HG03575 (cell line): ENCODE data around the gene CNGA2.

ENCODE experiments used
- ATAC-seq: cut with Tn5 transposase; IDR thresholded peaks from one replicate; pipeline ENCODE4 v1.9.1; 2021; ENCODE audit not compliant: unreplicated experiment, insufficient number of reproducible peaks, low FRiP score; ENCODE audit errors: extremely low read depth

Gene CNGA2

GRCh38 chrX:151743651-151744470 is 9.3 kb downstream of the CNGA2 start:
- no peak for ATAC-seq

DNA sequence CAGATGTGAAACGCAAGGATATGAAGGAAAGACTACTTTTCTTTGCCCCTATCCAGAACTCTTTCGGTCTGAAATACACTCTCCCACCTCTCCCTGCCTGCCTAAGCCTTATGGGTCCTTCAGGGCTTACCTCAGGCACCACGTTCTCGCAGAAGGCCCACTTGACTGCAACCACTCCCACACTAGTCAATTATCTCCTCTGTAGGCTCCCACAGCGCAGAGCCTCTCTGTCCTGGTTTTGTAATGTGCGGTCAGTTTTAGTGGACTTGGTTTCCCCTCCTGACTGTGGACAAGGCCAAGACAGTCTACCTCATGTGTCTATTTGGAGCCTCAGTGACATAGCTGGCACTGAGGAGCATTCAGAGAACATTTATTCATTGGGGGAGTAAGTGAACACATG is 11.1 kb downstream of the CNGA2 start:
- ATAC-seq = no peak

DNA sequence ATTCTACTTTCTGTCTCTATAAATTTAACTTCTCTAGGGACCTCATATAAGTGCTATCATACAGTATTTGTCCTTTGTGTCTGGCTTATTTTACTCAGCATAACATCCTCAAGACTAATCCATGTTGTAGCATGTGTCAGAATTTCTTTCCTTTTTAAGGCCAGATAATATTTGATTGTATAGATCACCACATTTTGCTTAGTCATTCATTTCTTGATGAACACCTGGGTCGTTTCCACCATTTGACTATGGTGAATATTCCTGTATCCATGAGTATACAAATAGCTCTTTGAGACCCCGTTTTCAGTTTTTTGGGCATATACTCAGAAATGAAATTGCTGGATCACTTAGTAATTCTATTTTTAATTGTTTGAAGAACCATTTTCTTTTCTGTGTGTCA is 12.0 kb downstream of the CNGA2 start:
- ATAC-seq = no peak

DNA sequence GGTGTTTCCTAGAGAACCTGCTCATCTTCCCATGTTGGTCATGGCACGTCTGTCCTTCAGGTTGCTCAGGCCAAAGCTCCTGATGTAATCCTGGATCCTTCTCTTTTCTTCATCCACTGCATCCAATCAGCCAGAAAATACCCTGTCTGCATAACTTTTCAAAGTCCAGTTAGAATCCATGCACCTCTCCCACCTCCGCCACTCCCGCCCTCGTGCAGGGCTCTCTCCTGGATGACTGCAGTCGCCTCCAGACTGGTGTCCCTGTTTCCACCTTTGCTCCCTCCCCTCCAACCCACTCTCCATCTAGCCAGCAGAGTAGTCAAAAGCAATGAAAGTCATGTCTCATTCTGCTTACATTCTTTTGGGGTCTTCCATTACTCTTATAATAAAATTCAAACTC is 16.0 kb downstream of the CNGA2 start:
- no peak for ATAC-seq

- ATAC-seq = no peak
Measured at GRCh38 chrX:151752847-151753246, 18.3 kb downstream of the CNGA2 start.

- ATAC-seq = no peak
Measured at GRCh38 chrX:151753313-151754046, 18.9 kb downstream of the CNGA2 start.

DNA sequence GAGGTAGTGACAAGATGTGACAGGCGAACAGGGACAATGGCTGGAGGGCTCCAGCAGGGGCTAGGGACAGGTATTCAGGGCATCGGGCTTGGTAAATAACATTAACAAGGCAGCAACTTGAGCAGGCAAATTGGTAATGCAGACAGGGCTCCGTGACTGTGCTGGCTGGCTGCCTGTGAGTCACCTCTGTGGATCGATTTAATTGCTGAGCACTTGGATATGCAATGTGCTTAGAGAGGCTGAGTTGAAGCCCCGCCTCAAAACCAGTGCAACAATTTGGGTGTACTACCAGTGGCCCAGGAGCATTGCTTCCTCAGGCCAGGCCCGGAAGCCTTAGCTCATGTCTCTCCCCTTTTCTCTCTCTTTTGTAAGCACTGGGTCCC is 19.5 kb downstream of the CNGA2 start:
- no peak for ATAC-seq

DNA sequence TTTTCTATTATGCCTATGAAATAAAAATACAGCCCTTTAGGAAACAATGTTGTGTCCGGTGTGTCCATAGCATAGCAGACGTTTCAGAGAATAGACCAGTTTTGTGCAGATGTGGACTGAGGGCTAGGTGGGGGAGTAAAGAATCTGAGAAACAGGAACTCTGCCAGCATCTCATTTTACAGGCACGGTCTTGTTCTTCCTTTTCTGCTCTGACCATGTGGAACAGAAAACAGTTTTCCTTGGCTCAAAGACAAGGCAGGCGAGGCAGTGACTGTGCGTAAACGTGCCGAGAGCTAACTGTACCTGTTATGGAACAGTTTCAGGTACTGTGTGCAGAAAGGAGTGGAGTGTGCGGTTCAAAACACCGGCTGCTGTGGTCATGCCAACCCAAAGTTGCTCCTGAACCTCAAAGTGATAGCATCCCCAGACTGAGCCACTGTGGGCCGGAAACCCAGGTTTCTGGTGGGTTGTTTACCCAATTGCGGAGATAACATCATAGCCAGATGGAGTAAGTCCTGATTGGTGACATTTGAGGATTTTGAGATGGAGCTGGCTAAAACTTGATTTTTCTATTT is 20.2 kb downstream of the CNGA2 start:
- no peak for ATAC-seq

- ATAC-seq = no peak
Measured at GRCh38 chrX:151759041-151759708, 24.6 kb downstream of the CNGA2 start.

- ATAC-seq = no peak
Measured at GRCh38 chrX:151762802-151763201, 28.3 kb downstream of the CNGA2 start.

GRCh38 chrX:151763711-151764110 is 29.2 kb downstream of the CNGA2 start:
- no peak for ATAC-seq

- ATAC-seq = no peak
Measured at GRCh38 chrX:151765026-151765425, 30.5 kb downstream of the CNGA2 start.

- no peak for ATAC-seq
Measured at GRCh38 chrX:151771726-151772125, 37.2 kb downstream of the CNGA2 start.

DNA sequence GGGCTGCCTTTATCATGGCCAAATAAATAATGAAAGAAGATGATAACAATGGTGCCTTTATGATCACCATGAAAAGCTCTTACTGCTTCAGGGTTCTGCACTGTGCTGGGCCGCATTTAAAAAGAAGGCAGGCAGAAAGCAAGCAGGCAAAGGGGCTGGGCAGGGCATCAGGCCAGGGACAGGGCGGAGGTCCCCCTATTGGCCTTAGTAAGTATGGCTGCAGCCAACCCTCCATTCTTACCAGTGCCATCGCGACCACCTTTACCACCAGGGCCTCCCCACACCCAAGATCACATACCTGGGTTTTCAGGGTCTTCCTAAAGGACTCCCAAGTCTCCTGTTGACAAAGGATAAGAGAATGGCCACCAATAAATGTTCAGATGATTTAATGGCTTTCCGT is 38.9 kb downstream of the CNGA2 start:
- ATAC-seq = no peak

GRCh38 chrX:151774421-151774820 is 39.9 kb downstream of the CNGA2 start:
- ATAC-seq = no peak

DNA sequence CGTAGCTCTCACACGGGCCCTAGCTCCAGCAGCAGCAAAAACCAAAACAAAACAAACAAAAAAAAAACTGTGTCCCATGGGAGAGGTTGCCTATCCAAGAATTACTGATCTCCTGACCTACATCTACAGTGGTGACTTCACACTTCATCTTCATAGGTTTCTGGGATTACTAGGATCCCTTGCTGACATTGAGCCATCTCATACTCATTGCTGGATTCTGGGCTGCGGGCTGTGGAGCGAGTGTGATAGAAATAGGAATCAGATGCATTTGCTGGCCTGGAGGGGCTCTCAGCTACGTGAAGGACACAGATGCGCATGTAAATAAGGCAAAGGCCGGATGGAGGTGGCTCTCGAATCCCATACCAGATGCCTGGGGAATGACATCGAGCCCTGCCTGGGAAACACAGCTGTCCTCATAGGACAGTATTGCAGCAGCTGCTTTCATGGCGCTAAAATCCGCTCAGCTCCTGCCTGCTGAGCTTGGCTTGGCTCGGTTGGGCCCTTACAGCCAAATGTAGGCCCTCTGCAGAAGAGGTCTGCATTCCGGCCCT is 41.7 kb downstream of the CNGA2 start:
- ATAC-seq = no peak

DNA sequence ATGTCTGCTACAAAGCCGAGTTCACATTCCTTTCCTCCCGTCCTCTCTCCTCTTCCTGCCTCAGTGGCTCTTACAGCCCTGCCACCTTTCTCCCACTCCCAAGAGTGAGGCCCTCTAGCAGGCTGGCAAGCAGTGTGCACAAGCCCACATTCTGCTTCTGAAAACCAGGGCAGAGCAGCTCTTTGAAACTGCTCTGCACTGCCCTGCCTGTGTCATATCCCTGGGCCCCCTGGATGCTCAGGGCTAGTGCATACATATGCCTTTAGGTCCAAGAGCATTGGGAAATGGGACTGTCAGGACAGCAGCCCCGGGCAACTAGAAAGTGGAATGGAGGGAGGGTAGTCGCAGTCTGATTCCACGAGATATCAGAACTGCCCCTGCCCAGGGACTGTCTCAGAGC is 42.4 kb downstream of the CNGA2 start:
- ATAC-seq = no peak

GRCh38 chrX:151779258-151779657 is 44.7 kb downstream of the CNGA2 start:
- no peak for ATAC-seq

- ATAC-seq = no peak
Measured at GRCh38 chrX:151780621-151781020, 46.1 kb downstream of the CNGA2 start.
